ENCODE results near the gene SCARF2.

- TF ChIP-seq CTCF (IDR thresholded peaks at IDR 0.05) (no peak), SREBF2 (IDR thresholded peaks at IDR 0.05) (no peak), BHLHE40 (IDR thresholded peaks at IDR 0.05; ENCODE audit: low read depth, low read length) (no peak), RCOR1 (IDR thresholded peaks at IDR 0.05; ENCODE audit: low read depth, low read length) (no peak), CBX2 (IDR thresholded peaks at IDR 0.05; ENCODE audit: borderline replicate concordance, low read depth) (no peak), POLR2A (IDR thresholded peaks at IDR 0.05; ENCODE audit: low read length) (no peak), CBX8 (IDR thresholded peaks at IDR 0.05) (no peak), KDM5A (IDR thresholded peaks at IDR 0.05) (no peak), KDM1A (IDR thresholded peaks at IDR 0.05; ENCODE audit: low read depth) (no peak), PHF8 (IDR thresholded peaks at IDR 0.05; ENCODE audit: borderline replicate concordance, low read depth) (no peak), ESRRA (IDR thresholded peaks at IDR 0.05; ENCODE audit: borderline replicate concordance, low read length) (no peak), E2F6 (IDR thresholded peaks at IDR 0.05; ENCODE audit: borderline replicate concordance, low read depth) (no peak), EP300 (IDR thresholded peaks at IDR 0.05) (no peak)
Observed at GRCh38 chr22:20390394-20390907, 47.2 kb downstream of the SCARF2 start.
